ENCODE data around the gene DUSP10.

The DUSP10 gene

DNA sequence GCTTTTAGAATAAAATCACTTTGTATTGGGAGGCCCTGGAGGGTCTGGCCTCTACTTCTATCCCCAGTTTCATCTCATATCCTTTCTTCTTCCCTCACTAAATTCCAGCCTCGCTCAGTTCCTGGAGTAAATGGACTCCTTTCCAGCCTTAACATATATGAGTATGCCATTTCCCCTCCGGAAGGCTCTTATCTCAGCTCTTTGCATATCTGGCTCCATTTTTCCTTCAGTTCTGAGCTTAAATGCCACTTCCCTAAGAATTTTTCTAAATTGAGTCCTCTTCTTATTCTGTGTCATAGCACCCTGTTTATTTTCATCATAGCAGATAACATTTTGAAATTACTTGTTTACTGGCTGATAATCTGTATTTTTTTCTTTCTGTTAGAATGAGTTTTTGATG is 20.2 kb upstream of the DUSP10 start:
- DNase-seq: no peak

DNA sequence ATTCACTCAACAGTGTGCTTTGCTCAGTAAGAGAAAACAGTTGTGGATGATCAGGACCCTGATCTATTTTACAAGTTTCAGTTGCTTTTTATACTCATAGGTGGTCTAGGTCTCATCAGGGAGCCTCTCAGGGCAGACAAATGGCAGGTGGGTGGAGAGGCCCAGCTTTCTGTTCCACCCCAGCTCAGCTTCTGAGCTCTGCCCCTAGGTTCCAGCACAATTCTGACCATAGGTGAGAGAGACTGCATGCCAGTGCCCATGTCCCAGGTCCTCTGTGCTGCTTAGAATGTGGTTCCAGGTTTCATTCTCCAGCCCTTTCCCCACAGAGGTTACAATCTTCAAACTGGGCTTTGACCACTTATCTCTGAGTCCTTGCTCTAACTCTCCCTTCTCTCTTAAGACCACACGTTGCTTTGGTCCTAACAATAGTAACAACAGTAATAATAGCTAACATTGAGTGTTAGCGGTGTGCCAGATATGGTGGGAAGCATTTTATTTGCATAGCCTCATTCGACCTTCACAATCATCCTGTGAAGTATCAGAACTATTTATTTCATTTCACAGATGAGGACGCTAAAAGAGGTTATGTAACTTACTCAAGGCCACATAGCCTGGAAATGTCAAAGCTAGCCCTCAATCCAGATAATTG is 19.6 kb upstream of the DUSP10 start:
- no peak for DNase-seq

- no peak for DNase-seq
Measured at GRCh38 chr1:221760911-221761310, 19.0 kb upstream of the DUSP10 start.

GRCh38 chr1:221759436-221759835 is 17.5 kb upstream of the DUSP10 start:
- DNase-seq: no peak

DNA sequence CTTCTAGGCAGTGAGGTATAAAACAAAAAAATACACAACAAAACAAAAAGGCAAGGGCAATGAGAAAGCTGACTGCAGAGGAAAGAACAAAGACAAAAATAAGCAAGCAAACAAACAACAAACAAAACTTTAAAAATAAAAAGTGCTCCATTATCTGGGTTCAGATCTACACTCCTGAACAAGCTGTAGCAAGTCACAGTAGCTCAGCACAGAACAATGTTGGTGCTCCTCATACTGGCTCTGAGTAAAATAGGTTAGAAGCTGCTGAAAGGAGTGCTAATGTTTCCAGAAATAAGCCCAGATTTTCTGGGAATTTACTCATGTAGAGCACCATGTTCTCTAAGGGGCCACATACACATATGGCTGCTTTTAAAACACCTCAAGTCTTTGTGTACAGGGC is 16.6 kb upstream of the DUSP10 start:
- DNase-seq: no peak

DNA sequence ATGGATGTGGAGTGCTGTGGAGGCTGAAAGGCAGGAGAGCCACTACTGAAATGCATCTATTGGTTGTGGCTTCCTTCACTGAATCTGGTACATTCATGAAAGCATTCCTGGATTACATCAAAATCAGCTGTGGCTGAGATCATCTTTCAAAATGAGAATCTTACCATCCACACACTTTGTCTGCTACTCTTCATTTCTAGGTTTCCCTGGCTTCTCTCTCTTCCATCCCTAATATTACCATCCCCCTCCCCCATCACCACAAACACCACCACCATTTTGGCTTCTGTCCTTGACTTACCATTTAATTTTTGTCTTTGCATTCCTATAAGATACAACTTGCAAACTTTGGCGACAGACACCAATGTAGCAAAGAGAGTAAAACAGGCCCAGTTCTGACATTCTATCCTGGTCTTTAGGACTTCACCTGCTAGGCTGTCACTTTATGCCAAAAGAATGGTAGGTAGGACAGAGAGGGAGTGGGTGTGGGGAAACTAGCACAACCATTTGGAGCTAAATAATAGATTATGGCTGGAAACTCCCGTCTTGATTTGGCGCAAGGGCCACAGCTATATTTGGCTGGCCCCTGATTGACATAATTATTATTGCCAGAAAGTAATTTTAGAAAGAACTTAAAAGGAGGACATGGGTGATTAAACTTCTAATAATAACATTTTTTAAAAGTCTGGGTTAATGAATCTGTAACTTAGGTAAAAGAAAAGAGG is 15.1 kb upstream of the DUSP10 start:
- DNase-seq: no peak

- DNase-seq: no peak
Measured at GRCh38 chr1:221753828-221754188, 11.9 kb upstream of the DUSP10 start.

- no peak for DNase-seq
Measured at GRCh38 chr1:221751226-221751887, 9.5 kb upstream of the DUSP10 start.

DNA sequence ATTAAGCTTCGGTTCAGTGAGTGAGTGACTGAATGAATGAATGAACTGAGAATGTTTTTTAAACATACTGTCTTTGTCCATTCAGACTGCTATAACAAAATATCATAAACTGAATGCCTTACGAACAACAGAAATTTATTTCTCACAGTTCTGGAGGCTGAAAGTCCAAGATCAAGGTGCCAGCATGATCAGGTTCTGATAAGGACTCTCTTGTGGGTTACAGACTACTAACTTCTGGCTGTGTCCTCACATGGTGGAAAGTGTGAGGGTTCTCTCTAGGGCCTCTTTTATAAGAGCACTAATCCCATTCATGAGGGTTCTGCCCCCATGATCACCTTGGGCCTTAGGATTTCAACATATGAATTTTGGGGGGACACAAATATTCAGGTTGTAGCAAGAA is 7.1 kb upstream of the DUSP10 start:
- no peak for DNase-seq

DNA sequence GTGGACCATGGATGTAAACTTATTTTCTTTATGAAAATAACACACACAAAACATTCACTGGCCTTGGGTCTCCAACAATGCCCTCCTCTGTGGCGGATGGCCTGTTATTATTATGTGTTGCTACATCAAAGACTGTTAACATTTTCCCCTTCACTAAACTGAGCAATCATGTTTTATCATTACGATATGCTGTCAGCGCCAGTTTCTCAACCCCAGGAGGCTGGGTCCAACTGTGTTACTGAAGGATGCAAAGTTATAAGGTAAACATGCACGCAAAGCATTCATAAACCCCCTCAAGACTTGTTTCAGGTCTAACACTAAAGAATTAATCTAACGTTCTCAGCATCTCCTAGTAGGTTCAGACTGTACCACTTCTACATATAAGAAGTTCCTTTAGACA is 6.0 kb upstream of the DUSP10 start:
- no peak for DNase-seq

GRCh38 chr1:221743416-221744208 is 1.7 kb upstream of the DUSP10 start:
- DNase-seq: no peak

DNA sequence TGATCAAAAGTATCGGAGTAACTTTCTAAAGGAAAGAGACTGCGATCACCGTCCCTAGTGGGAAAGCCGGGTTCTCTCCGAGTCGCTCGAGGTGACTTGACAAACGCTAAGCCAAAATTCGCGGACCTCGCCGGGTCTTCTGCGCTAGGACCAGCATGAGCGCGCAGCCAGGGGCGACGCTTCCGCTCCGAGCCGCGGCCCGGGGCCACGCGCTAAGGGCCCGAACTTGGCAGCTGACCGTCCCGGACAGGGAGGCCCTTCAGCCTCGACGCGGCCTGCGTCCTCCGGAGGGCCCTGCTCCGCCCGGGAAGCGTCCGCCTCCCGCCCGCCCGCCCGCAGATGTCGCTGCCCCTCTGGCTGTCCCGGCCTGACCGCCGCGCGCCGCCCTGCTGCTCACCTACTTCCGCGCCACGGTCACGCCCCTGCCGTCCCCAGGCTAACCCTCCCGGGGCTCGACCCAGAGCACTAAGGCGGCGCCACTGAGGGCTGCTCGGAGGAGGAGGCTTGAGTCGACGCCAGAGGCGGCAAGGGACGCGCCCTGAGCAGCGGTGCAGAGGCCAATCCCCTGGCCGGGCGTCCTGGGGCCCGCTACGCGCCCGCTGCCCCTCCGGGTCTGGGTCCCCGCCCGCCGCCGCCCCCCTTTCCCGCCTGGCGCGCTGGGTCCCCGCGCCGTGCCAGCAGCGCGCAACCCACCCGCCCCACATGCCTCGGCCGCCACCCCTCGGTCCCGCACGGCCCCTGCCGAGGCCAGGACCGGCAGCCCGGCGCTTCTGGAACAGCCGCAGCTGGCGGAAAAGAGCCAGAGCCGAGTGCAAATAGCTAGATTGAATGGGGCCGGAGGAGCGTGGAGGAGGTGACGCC is 896 bp upstream of the DUSP10 start:
- DNase-seq: peak; percentile 58

- DNase-seq: no peak
Measured at GRCh38 chr1:221740993-221741702, 741 bp downstream of the DUSP10 start.

DNA sequence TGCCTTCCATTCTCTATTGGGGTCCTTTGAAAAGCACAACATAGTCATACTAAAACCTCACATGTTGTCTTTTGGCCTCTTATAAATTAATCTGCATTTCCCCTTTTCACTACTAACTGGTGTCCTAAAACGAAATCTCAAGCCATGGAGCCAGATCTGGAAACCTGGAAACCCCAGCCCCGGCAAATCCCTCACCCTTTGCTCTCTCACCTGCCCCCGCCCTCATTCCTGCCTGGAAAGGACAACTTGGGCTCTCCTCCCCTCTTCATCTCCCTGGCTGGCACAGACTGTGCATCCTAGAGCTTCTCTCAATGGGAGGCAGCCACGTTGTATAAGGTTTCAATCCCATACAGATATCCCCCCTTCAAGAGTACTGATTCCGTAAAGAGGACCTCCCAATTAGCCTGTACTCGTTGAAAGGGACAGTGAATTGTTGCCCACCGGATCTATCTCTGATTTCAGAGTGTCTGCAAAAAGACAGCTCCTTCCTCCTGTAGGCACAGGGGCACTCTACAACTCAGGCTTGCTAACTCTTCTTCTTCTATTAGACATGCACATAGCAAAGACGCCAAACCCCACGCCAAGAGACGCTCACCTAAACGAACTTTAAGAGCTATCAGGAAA is 1.4 kb downstream of the DUSP10 start:
- DNase-seq: no peak

- DNase-seq: no peak
Measured at GRCh38 chr1:221739677-221740025, 2.2 kb downstream of the DUSP10 start.

- DNase-seq: no peak
Measured at GRCh38 chr1:221739018-221739676, 2.7 kb downstream of the DUSP10 start.

GRCh38 chr1:221736714-221737113 is 5.2 kb downstream of the DUSP10 start:
- DNase-seq: no peak

DNA sequence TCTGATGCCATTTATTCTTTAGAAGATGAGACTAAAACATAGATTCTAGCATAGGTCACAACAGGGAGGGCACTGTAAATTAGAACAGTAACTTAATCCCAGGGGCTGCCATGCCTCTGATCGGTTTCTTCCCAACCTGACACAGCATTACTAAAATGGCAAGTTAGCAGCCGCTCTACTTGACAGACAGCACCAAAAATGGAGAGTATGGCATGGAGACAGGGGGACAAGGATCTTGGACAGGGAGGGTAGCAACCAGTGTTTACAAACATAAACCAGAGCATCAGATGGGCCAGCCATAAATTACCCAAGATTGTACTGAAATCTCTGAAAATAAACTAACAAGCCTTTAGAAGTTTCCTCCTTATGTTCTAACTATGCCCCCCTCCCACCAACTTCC is 5.9 kb downstream of the DUSP10 start:
- no peak for DNase-seq

GRCh38 chr1:221734187-221734586 is 7.7 kb downstream of the DUSP10 start:
- DNase-seq: no peak

GRCh38 chr1:221732052-221732451 is 9.8 kb downstream of the DUSP10 start:
- DNase-seq: no peak

DNA sequence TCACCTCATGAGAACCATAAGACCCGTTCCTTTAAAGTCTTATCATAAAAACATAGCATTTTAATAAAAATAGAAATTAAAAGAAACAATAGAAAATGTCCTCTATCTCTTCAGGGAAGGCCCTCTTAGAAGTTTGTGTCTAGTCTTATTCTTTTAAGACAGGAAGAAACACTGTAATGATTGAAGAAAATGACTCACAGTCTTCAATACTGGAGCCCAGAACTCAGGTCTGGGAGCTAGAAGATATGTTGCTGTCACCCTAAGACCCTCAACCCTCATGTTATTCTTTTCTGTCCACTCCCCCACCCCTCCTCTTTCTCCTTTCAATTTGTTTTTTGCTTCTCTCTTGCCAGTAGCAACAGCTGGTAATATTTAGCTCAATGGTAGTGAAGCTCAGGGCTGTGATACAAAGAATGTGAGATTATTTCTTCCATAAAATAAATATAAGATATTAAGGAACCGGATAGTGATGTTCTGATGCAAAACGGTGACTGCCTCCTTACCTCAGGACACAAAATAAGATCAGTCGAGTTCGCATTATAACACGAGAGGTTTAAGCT is 12.0 kb downstream of the DUSP10 start:
- no peak for DNase-seq
